ENCODE results near the gene MAS1L. TPM values are rescaled to one million over a fixed set of nuclear protein-coding genes. Genes with fewer than 3 reads are reported as not detected.

MAS1L gene
- total and polyA plus RNA-seq, 12 donors = not detected

DNA sequence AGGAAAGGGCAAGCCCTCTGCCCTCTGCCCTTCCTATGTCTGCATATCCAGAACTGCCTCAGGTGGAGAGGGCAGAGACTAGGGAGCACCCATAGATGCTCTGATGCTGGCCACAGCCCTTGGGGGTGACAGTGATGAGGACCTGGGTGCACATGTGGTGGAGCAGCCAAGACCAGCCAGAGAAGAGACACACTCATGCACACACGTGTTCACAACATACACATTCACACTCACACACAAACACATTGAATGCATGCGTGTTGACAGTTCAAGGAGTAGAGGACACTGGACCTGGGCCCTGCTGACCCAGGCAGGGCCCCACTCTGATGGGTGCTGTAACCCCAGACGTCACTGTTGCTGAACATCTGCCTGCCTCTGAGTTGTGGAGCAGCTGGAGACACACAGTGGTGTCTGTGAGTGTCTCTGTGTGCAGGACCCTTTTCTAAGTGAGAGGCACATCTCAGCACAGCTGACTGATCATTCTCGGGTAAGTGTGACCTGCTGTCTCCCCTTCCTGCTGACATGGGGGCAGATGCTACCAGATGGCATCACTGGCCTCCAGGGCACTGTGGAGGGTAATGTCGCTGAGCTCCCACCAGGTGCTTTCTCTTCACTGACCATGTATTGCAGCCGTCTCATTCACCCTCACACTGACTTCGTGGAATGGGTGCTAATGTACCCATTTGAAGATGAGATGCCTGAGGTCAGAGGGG lies 30.1 kb upstream of the MAS1L start:
- no peak overlapping the region for H3K27ac ChIP-seq
- no peak for DNase-seq
- H3K27me3 ChIP-seq = peaks cover 0 to 3% (median 0%) of the 10 kb centered on the region in 7 donors
- no peak overlapping the region for H3K4me3 ChIP-seq
- ATAC-seq = no peak
- 72% methylated on average over 7 of the region's 7 CpGs for WGBS, 2 donors
- no peaks in the 10 kb centered on the region for H3K9me3 ChIP-seq
- TF ChIP-seq, protein P1, sequence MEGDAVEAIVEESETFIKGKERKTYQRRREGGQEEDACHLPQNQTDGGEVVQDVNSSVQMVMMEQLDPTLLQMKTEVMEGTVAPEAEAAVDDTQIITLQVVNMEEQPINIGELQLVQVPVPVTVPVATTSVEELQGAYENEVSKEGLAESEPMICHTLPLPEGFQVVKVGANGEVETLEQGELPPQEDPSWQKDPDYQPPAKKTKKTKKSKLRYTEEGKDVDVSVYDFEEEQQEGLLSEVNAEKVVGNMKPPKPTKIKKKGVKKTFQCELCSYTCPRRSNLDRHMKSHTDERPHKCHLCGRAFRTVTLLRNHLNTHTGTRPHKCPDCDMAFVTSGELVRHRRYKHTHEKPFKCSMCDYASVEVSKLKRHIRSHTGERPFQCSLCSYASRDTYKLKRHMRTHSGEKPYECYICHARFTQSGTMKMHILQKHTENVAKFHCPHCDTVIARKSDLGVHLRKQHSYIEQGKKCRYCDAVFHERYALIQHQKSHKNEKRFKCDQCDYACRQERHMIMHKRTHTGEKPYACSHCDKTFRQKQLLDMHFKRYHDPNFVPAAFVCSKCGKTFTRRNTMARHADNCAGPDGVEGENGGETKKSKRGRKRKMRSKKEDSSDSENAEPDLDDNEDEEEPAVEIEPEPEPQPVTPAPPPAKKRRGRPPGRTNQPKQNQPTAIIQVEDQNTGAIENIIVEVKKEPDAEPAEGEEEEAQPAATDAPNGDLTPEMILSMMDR (IDR thresholded peaks at IDR 0.05) = no peak
- no peaks in the 10 kb centered on the region for H3K4me1 ChIP-seq
- intact Hi-C loops (cut with DNase I) = no loop called here
- no peaks in the 10 kb centered on the region for H3K36me3 ChIP-seq

DNA sequence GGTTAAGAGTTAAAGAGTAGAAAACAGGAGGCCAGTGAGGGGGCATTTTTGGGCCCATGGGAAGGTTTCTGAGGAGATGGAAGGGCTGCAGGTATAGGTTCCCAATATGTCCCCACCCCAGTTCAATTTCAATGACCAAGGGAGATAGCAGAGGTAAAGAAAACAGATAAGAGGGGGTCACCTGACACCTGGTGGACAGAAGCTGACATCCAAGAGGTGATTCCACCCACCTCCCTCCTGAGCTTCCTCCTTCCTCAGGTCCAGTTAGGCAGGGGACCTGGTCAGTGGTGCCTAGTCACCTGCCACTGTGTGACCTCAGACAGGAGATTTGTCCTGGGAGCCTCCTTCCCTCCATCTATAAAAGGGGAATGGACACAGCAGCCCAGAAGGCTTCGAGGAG lies 29.5 kb upstream of the MAS1L start:
- no peak for ATAC-seq
- TF ChIP-seq, protein P1 (IDR thresholded peaks at IDR 0.05) = no peak
- no peak overlapping the region for H3K27ac ChIP-seq

DNA sequence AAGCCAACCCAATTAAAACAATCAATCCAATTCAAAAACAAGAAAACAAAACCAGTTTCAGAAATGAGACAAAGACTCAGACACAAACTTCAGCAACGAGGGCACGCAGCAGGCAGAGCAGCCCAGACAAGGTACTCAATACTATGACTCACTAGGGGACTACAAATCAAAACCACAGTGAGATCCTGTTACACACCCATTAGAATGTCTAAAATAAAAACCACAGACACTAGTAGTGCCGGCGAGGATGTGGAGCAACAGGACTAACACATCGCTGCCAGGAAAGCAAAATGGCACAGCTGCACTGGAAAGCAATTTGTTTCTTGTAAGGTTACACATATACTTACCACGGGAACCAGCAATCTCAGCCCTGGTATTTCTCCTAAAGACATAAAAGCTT lies 28.4 kb upstream of the MAS1L start:
- Histone ChIP-seq H3K27me3 (peaks cover 0 to 3% (median 0%) of the 10 kb centered on the region in 7 donors), H3K4me3 (no peak overlapping the region), H3K9me3 (no peaks in the 10 kb centered on the region), H3K36me3 (no peaks in the 10 kb centered on the region), H3K27ac (no peak overlapping the region), H3K4me1 (no peaks in the 10 kb centered on the region)
- ATAC-seq (no peak), DNase-seq (no peak)
- TF ChIP-seq, protein P1 (IDR thresholded peaks at IDR 0.05) = no peak
- intact Hi-C loops (cut with DNase I) = no loop called here
- WGBS, 2 donors = 75 to 80% methylated on average over 6 of the region's 6 CpGs

More for the DNA sequence above, 29.5 kb upstream of the MAS1L start:
- H3K4me3 ChIP-seq = no peak overlapping the region
- no peaks in the 10 kb centered on the region for H3K9me3 ChIP-seq
- 68 to 74% methylated on average over 1 of the region's 1 CpG for WGBS, 2 donors
- no peaks in the 10 kb centered on the region for H3K4me1 ChIP-seq
- H3K36me3 ChIP-seq = no peaks in the 10 kb centered on the region
- peaks cover 0 to 3% (median 0%) of the 10 kb centered on the region in 7 donors for H3K27me3 ChIP-seq
- intact Hi-C loops (cut with DNase I) = no loop called here
- no peak for DNase-seq

DNA sequence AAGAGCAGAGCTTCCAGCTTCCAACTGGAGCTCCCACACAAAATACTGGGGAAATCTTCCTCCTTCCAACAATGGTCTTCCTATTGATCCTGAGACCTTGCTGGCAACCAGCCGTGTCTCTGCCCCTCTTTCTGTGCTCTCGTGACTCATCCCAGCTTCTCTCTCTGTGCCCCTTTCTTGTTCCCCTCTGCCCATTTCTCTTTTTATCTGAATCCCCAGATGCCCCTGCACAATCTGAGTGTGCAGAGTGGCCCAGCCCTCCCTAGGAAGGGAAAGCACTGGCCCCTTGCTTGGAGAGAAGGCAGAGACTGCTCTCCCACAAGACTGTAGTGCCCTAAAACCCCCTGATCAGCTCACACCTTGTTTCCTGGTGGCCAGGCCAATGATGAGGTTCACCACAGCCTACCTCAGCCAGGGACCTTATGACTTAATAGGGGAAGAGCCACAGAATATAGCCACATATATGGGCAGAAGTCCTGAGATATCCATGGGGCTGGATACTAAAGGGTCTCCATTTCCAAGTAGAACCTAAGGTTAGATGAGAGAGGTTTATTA lies 23.1 kb upstream of the MAS1L start:
- TF ChIP-seq, protein P1 (IDR thresholded peaks at IDR 0.05) = no peak
- intact Hi-C loops (cut with DNase I) = no loop called here

More for the DNA sequence above, 23.1 kb upstream of the MAS1L start:
- Histone ChIP-seq H3K9me3 (no peaks in the 10 kb centered on the region), H3K27me3 (peaks cover 0 to 16% (median 4%) of the 10 kb centered on the region in 7 donors), H3K36me3 (no peaks in the 10 kb centered on the region), H3K27ac (no peak overlapping the region), H3K4me3 (no peak overlapping the region), H3K4me1 (no peaks in the 10 kb centered on the region)
- ATAC-seq = no peak
- WGBS, 2 donors = 66 to 70% methylated on average over 2 of the region's 2 CpGs
- DNase-seq = no peak

All from heart right ventricle (tissue), 16 donors.